22Rv1 (cell line): Measurements from ENCODE around the gene ZNF319.

Experiments used
- H3K27ac ChIP-seq: fragments of 450-650 bp; 2 replicates; pipeline ENCODE4 v1.5.1; 2017
- CTCF ChIP-seq: fragments of 450-650 bp; IDR thresholded peaks from 2 replicates; pipeline ENCODE4 v1.5.1; 2017; ENCODE audit warnings: mild to moderate bottlenecking
- ZFX ChIP-seq: fragments of 450-650 bp; IDR thresholded peaks from 2 replicates; pipeline ENCODE4 v1.6.1; 2017; ENCODE audit warnings: antibody characterized with exemption, borderline replicate concordance

Gene ZNF319

GRCh38 chr16:57997528-57998265, 2.8 kb downstream of the ZNF319 start:
- H3K27ac ChIP-seq = no peak overlapping the region
- TF ChIP-seq ZFX (no peak), CTCF (no peak)

DNA sequence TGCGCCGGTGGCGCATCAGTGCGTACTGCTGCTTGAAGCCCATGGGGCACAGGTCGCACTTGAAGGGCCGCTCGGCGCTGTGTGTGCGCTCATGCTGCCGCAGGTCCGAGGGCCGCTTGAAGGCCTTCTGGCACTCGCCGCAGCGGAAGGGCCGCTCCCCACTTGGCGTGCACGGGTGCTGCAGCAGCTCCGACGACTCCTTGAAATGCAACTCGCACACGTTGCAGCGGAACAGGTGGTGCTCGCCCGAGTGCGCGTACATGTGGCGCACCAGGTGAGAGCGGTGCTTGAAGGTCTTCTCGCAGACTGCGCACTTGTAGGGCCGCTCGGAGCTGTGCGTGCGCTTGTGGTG, 3.3 kb downstream of the ZNF319 start:
- TF ChIP-seq ZFX (no peak), CTCF (no peak)
- no peak overlapping the region for H3K27ac ChIP-seq

DNA sequence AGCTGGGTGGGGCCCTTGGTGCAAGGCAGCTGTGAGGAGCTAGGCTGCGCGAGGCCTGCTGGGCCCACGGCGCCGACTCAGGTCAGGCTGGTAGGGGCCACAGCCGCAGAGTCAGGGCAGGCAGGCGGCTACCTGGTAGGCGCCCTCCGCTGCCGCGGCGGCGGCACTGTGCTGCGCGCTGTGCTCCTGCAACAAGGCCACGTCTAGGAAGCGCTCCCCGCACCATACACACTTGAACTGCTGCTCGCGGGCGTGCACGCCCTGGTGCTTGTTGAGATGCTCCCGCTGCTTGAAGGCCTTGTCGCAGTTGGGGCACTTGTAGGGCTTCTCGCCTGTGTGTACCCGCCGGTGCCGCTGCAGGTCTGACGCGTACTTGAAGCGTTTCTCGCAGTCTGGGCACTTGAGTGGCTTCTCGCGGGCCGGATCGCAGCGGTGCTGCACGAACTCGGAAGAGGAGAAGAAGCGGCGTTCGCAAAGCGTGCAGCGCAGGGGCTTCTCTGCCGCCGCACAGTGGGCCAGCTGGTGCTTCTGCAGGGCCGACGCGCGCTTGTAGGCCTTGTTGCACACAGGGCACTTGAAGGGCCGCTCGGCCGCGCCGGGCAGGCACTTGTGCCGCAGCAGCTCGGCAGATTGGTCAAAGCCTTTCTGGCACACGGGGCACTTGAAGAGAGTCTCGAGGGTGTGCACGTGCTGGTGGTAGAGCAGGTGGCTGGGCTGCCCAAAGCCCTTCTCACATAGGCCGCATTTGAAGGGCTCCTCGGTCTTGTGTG, 3.9 kb downstream of the ZNF319 start:
- TF ChIP-seq CTCF (no peak), ZFX (no peak)
- no peak overlapping the region for H3K27ac ChIP-seq

DNA sequence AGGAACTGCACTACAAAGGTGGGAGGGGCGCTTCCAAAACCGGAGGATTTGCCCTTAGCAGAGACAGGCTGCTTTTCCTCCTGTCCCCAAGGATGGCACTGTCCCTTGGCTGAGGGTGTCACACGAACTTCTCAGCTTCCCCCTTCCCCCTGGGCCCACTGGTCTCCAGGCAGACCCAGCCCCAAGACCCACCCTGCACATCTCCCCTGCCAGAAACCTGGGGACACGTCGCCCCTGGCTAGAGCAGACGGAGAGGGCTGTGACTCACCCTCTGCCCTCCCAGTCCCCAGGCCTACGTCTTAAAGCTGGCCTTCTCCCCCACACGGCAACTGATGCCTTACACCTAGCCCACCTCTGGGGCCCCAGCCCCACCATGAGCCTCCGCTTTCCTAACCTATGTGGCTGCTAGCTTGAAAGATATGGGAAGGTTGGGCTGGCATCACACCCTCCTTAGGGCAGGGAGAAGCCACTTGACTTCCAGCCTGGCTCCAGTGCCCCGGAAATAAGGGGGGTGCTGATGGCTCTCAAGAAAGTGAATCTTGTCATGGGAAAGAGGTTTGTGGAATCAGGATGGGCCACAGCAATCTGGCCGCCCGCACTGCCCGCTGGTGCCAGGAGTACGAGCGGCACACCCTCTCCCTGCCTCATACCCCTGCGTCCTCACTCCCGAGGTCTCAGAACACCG, 4.6 kb downstream of the ZNF319 start:
- no peak overlapping the region for H3K27ac ChIP-seq
- no peak for TF ChIP-seq CTCF
- no peak for TF ChIP-seq ZFX

DNA sequence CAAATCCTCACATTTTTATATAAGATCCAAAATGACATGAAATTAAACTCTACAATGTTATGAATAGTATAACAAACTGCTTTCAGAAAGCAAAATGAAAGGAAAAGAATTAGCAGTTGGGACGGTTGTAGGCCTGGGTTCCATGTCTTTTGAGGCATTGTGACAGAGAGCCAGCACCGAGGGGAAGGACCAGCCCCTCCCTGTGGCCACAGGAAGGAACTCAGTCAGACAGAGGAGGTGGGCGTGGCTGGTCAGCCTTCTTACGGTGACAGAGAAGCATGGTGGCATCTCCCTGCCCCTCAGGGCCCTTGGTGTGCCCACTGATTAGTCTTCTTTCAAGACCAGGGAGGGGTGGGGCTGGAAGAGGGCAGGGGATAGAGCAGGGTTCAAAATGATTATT, 5.7 kb downstream of the ZNF319 start:
- no peak overlapping the region for H3K27ac ChIP-seq
- TF ChIP-seq CTCF (peak; percentile 71), ZFX (no peak)

GRCh38 chr16:57994361-57994760, 6.1 kb downstream of the ZNF319 start:
- TF ChIP-seq CTCF (no peak), ZFX (no peak)
- no peak overlapping the region for H3K27ac ChIP-seq

DNA sequence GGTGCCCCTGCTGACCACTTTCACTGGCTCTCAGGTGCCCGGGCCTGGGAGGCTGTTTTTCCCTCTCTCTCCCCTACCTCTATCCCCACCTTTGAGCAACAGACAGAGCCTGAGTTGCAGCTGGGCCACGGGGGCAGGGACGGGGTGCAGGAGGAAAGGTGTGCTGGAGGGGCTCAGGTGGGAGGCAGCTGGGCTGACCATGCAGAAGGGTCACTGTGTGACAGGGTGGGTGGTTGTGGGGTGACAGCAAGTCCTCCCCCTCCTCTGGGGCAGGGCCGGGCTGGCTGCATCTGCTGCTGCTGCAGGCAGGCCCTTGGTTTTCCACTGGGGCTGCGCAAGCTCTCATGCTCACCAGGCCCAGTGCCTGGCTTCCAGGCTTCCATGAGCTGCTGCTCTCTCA, 6.6 kb downstream of the ZNF319 start:
- no peak overlapping the region for H3K27ac ChIP-seq
- TF ChIP-seq CTCF = no peak
- TF ChIP-seq ZFX = no peak
